Measurements from ENCODE around the gene DCDC2B.
A peak's percentile ranks its signal among the peaks of the same experiment; 100 is the strongest.
"Not testable (repeated sequence)": the region's sequence is repeated elsewhere in the genome, so short reads cannot be mapped to it uniquely, and the experiment has no call there.

DCDC2B gene

DNA sequence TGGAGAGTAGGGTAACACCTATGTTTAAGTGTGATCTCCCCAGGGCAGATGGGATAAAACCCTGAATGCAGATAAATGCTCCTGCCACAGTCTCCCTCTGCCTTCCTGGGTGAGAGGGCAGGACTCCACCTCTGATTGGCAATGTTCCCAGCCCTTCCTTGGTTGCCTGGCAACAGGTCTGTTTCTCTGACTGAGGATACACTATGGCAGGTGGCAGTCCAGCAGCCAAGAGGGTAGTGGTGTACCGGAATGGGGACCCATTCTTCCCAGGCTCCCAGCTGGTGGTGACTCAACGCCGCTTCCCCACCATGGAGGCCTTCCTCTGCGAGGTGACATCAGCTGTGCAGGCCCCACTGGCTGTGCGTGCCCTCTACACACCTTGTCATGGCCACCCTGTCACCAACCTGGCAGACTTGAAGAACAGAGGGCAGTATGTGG, at the start of gene DCDC2B:
TSS of gene DCDC2B (plus strand) at position 199 of the 438 bp plus-strand sequence. CDS start at position 204, 5 bp downstream.
- no peak for DNase-seq (ENCODE audit: low spot score)

DNA sequence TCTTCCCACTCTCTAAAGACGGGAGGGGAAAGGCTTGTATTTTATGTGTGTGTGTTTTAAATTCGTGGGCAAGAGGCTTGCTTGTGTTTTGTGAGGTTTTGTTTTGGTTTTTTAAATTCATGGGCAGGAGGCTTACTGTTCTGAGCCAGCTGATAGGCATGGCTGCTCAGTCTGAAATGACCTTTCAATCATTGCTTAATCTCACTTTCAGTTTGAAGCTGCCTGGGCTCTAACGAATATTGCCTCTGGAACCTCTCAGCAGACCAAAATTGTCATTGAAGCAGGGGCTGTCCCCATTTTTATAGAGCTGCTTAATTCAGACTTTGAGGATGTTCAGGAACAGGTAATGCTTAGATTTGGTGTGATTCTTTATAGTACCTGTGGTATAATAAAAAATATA, 49.7 kb upstream of the DCDC2B start:
- DNase-seq (ENCODE audit: low spot score) = no peak

DNA sequence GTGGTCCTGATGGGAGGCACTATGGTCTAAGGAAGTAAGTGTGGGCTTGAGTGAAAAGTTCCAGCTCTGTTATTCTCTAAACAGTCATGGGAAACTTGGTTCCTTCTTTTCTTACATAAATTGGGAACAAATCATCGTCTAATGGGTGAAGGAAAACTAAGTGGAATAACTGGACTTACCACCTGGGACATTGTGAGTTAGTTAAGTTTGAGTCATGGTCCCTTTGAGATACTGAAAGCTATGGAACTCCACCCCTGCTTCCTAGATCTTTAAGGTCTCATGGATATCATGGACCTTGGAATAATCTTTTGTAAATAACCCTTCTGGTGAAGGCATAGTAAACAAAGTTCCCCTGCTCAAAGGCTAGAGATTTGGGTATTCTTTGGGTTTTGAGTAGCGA, 45.5 kb upstream of the DCDC2B start:
- DNase-seq (ENCODE audit: low spot score) = no peak

DNA sequence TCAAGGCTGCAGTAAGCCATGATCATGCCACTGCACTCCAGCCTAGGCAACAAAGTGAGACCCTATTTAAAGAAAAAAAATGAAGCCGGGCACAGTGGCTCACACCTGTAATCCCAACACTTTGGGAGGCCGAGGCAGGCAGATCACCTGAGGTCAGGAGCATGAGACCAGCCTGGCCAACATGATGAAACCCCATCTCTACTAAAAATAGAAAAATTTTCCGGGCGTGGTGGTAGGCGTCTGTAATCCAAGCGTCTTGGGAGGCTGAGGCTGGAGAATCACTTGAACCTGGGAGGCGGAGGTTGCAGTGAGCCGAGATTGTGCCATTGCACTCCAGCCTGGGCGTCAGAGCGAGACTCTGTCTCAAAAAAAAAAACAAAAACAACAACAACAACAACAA, 43.3 kb upstream of the DCDC2B start:
- DNase-seq (ENCODE audit: low spot score) = not testable (repeated sequence)

DNA sequence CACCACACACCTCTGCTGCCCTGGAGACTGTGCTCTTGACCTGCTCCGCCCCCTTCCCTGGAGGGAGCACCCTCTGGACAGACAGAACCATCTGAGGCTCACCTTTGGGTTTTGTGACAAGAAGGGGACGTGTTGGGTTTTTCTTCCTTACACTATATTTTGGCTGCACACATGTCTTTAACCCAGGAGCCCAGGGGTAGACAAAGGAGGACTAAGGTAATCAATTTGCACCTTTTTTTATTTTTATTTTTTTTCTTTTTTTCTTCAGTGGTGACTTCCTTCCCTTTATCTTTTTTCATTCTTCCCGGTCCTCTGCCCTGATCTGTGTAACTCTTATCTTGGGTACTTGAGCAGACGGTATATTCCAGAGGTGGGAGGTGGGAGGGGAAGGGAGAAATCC, 37.9 kb upstream of the DCDC2B start:
- no peak for DNase-seq (ENCODE audit: low spot score)

DNA sequence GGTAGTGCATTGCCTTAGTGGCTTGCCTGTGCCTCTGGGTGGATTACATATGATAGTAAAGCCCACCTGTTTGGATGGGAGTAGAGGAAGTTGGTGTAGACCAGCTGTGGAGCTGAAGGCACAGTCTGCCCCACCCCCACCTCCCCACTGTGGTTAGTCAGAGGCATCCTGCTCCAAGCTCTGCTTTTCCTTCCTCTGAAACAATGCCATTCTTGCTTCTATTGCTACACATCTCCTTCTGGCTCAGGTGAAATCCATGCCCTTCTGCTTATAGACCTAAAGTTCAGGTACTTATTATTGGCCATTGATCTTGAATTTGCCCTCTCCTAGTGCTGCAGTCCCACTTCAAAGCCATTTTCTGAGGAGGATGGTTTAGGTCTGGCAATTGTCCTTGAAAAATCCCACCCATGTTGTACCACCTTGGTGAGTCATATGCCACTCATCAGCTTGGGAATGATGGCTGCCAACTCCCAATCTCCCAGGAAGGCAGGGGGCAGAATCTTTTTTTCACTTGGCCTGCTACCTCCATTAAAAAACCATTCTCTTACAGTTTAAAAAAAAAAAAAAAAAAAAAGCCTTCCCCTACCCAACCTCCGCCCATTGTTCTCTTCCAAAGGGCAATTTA, 36.2 kb upstream of the DCDC2B start:
- no peak for DNase-seq (ENCODE audit: low spot score)

DNA sequence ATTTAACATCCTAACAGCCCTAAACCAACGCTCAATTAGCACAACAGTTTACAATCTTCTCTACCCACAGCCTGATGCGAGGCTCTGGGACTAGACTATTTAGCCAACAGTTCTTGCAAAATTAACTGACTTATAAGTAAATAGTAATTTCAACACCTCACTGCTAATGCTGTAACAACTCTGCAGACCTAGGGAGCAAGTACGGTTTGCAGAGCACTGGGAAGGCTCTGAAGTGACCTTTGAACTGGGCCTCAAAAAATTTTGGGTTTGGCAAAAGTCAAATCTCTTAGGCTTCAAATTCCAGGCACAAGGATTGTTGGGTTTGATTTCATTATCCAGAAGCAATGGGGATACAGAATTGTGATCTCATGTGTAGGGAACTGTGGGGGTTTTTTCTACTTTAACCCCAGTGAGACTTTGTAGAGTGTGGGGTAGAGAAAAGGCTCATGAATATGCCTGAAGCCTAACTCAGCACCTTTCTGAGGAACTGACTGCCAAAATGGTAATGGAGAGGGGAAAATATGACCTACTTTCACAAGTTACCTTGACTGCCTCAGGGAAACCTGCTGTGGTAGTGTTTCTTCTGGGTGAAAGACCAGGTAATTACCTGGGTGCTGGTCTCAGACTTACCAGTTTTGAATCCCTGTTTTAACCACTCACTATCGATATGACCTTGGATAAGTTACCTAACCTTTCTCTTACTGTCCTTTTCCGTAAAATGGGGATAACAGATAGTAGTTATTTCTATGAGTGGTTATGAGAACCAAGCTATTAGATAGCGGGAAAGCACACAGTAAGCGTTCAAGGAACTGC, 30.3 kb upstream of the DCDC2B start:
- no peak for DNase-seq (ENCODE audit: low spot score)

DNA sequence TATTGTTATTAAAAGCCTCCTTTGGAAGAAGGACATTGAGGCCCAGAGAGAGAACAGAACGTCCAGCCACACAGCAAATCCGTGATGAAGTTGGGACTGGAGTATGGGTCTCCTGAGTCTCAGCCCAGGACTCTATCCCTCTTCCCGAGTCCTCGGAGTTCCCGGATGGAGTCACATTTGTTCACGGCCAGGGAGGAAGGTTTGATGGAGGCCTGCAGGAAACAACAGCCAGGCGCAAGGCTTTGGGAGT, 29.8 kb upstream of the DCDC2B start:
- DNase-seq (ENCODE audit: low spot score) = no peak

DNA sequence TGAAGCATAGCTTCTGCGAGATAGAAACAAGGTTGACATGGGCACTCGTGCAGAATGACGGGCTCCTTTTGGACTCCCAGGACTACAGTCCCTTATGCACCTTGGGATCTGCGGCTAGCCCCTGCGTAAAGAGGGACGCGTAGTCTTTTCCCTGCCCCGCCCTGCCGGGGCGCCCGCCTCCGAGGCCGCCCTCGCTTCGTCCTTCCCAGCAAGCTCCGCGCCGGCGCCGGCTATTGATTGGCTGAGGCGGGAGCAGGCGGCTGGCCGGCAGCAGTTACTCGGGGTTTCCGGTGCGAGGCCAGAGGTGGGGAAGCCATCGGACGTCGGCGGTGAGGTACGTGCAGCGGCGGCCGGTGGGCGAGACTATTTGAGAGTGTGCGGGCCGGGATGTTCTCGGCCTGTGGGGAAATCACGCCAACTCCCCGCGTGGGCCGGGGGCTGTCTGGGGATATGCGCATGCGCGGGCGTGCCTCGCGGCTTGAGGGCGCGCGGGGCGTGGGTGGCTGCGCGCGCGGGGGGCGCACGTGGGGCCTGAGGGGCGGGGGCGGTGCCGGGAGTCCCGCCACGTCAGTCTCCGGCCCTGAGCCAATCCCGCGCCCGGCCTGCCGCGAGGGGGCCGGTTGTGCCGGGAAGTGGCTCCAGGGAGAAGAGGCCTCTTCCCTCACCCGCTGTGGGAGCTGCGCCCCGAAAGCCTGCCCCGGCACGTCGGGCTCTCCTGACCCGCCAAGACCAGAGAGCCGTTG, 29.3 kb upstream of the DCDC2B start, which contains the start of gene TXLNA:
TSS of gene TXLNA (plus strand) at position 233 of the 743 bp plus-strand sequence. CDS start 671 bp downstream, outside the sequence.
- DNase-seq (ENCODE audit: low spot score) = peak; percentile 85

DNA sequence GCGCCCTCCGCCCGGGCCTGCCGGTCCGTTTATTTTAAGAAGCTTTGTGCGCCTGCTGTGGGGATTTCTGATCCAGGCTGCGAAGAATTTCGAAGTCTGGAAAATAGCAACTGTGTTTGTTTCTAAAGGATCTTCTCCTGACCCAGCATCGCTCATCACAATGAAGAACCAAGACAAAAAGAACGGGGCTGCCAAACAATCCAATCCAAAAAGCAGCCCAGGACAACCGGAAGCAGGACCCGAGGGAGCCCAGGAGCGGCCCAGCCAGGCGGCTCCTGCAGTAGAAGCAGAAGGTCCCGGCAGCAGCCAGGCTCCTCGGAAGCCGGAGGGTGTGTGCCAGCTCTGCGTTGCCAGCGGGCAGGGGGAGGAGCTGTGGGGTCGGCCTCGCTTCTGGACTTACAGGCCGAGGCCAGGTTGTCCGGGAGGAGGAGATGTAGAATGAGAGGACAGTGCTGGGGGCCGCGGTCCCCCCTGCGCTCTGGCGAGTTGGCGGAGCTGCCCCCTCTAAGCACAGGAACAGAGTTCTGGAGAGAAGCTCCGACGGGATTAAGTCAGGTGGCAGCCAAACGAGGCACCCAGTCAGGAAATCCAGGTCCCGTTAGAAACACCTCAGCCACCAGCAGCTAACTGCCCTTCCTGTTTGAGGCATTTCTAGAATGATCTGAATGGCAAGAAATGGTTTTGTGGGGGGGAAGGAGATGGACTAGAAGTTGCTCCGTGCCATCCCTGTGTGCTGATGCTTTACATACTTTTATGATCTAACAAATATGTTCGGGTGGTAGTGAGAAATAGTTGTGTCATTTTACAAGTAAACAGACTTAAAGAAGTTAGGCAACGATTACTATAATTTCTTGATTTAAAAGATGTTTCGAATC, 28.5 kb upstream of the DCDC2B start:
- DNase-seq (ENCODE audit: low spot score) = no peak

DNA sequence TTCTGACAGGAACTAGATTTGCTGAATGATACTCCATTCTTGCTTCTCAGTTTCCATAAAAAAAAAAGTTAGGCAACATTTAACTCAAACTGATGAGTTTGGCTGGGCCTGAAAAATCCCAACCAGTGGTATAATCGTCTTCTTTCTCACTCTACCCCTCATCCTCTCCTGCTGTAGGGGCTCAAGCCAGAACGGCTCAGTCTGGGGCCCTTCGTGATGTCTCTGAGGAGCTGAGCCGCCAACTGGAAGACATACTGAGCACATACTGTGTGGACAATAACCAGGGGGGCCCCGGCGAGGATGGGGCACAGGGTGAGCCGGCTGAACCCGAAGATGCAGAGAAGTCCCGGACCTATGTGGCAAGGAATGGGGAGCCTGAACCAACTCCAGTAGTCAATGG, 27.8 kb upstream of the DCDC2B start:
- no peak for DNase-seq (ENCODE audit: low spot score)

DNA sequence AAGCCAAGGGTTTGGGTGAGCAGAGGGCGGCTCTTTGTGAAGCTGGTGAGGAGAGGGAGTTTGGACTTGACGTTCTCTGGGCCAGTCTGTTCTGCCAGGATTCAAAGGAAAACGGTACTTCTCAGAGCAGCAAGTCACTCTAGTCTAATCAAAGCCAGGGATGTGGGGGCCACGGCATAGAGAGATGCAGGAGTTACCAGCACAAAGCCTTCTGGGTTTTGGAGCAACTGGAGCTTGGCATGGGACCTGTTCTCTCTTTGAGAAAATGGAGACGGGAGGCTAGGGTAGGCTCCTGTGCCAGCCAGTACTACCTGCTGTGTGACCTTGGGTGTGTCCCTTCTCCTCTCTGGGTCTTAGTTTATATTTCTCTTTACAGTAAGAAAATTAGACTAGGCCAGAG, 27.3 kb upstream of the DCDC2B start:
- DNase-seq (ENCODE audit: low spot score) = no peak

DNA sequence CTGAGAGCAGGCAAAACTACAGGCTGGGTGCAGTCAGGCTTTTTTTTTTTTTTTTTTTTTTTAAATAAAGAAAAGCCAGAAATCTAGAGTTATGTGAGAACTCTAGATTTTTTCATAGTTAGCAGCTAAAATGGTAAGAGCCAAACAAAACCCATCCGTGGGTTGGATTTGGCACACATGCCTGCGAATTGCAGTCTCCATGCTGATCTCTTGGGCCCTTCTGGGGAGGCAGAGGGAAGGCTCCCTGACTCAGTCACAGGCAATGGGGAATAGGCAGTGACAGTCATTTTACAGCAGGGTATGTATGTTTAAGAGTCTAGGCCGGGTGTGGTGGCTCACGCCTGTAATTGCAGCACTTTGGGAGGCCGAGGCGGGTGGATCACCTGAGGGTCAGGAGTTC, 26.8 kb upstream of the DCDC2B start:
- DNase-seq (ENCODE audit: low spot score) = no peak

DNA sequence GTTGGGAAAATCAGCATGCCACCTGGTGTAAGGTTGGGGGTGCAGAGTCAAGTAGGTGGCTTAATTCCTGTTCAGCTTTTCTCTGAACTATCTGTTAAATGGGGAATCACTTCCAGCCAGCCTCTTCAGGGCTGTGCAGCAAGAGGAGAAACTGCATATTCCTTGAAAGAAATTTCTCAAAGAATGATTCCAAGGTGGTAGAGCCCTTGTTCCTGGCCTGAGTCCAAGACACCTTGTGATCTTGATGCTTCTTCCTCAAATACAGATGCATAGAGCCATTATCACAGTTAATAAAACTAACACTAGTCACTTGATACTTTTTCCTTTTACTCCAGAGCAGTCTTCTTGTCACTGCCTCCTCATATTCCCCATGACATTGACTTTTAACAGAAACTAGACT, 24.2 kb upstream of the DCDC2B start:
- no peak for DNase-seq (ENCODE audit: low spot score)

DNA sequence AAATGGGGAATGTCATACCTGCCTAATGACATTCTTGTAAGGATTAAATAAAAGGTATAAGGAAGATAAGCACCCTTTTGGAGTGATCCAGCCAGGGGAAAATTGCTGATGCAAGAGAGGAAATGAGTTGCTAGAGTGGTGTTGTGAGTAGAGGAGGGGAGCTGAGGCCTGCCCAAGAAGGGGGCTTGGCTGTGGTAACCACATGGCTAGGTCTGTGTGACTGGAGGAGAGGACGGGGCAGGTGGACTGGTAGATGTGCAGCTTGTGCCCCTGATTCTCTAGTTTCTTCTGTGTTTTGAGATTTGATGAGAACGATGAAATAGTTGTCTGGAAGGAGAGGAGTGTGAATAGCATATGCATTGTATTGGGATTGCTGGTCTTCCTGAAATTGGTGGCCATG, 22.8 kb upstream of the DCDC2B start:
- no peak for DNase-seq (ENCODE audit: low spot score)

DNA sequence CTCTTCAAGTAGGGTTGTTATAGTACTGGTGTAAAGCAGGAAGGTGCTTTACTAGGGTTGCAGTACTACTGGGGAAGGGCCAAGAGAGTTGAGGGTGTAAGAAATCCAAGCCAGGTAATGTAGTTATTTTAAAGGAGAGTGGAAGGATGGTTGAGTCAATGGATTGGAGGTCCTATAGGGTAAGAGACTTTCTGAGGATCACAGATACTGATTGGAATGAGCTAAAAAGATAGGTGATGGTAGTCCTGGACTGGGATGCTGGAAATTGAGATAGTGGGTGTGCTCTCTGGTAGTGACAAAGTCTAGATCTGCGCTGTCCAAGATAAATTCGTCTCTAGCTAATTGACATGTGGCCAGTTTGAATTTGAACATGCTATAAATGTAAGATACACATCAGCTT, 22.4 kb upstream of the DCDC2B start:
- no peak for DNase-seq (ENCODE audit: low spot score)

DNA sequence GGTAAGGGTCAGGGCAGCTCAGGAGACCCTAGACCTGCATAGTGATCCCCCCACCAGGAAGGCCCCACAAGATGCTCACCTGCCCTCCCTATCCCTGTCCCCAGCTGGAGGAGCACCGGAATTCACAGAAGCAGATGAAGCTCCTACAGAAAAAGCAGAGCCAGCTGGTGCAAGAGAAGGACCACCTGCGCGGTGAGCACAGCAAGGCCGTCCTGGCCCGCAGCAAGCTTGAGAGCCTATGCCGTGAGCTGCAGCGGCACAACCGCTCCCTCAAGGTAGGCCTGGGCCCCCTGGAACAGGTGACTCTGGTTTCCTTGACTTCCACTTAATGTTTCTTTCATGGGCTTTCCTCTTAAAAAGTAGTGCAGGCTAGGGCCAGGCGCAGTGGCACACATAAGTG, 21.0 kb upstream of the DCDC2B start:
- no peak for DNase-seq (ENCODE audit: low spot score)

DNA sequence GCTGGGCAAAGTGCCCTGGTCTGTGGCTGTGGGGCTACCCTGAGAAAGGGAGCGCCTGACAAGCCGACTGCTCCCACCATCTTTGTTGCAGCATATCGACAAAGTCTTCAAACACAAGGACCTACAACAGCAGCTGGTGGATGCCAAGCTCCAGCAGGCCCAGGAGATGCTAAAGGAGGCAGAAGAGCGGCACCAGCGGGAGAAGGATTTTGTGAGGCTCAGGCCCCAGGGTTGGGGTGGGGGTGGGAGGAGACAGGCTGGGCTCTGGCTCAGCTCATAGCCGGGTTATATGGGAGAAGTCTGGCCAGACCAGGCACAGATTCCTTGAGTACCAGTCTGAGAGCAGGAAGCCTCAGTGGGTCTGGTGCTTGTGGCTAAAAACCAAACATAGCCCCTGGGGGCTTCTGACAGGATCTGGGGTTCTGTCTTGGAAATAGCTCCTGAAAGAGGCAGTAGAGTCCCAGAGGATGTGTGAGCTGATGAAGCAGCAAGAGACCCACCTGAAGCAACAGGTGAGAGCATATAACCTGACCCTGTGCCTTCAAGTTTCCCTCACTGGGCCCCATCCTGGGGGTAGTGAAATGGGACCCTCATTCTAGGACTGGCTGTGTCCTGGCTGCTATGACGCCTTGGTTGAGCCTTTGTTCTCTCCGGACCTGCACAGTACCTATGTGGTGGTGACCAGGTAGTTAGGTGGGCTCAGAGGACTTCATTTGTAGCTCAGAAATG, 16.5 kb upstream of the DCDC2B start:
- DNase-seq (ENCODE audit: low spot score) = no peak

DNA sequence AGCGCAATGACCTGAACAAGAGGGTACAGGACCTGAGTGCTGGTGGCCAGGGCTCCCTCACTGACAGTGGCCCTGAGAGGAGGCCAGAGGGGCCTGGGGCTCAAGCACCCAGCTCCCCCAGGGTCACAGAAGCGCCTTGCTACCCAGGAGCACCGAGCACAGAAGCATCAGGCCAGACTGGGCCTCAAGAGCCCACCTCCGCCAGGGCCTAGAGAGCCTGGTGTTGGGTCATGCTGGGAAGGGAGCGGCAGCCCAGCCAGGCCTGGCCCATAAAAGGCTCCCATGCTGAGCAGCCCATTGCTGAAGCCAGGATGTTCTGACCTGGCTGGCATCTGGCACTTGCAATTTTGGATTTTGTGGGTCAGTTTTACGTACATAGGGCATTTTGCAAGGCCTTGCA, 13.9 kb upstream of the DCDC2B start:
- DNase-seq (ENCODE audit: low spot score) = no peak

DNA sequence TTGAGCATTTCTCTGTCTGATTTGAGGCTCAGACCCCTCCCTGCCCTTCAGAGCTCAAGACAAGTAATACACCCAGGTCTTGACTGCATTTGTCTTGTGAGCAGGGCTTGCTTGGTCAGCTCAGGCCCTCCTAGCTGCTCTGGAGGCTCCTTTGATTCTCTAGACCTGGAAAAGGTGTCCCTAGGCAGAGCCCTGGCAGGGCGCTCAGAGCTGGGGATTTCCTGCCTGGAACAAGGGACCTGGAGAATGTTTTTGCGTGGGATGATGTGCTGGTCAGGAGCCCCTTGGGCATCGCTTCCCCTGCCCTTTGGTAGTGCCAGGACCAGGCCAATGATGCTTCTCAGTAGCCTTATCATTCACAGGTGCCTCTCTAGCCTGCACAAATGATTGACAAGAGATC, 13.4 kb upstream of the DCDC2B start:
- no peak for DNase-seq (ENCODE audit: low spot score)

Measured in CD4-positive, alpha-beta T cell treated with Interleukin-6 at 100 ng/mL for 8 hours (primary cell).